OCI-LY7 (cell line): Measurements from ENCODE around the gene LRRC2.

Experiments used
- EZH2phosphoT487 ChIP-seq: fragments of 200-600 bp; sonication (generic); IDR thresholded peaks from 2 replicates; pipeline ENCODE4 v1.6.1; 2018; ENCODE audit warnings: low read depth, borderline replicate concordance, mild to moderate bottlenecking, mixed run types, antibody characterized with exemption, low read length, moderate library complexity, mixed read lengths
- TF ChIP-seq, protein P1 (sequence below): fragments of 200-600 bp; sonication (generic); conservative IDR thresholded peaks from 2 replicates; pipeline ENCODE4 v1.5.1; 2014; ENCODE audit warnings: mild to moderate bottlenecking, antibody characterized with exemption, low read length, moderate library complexity, mixed read lengths

GRCh38 chr3:46546896-46547440 is 19.1 kb downstream of the LRRC2 start:
- TF ChIP-seq, protein P1, sequence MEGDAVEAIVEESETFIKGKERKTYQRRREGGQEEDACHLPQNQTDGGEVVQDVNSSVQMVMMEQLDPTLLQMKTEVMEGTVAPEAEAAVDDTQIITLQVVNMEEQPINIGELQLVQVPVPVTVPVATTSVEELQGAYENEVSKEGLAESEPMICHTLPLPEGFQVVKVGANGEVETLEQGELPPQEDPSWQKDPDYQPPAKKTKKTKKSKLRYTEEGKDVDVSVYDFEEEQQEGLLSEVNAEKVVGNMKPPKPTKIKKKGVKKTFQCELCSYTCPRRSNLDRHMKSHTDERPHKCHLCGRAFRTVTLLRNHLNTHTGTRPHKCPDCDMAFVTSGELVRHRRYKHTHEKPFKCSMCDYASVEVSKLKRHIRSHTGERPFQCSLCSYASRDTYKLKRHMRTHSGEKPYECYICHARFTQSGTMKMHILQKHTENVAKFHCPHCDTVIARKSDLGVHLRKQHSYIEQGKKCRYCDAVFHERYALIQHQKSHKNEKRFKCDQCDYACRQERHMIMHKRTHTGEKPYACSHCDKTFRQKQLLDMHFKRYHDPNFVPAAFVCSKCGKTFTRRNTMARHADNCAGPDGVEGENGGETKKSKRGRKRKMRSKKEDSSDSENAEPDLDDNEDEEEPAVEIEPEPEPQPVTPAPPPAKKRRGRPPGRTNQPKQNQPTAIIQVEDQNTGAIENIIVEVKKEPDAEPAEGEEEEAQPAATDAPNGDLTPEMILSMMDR, result no peak
- no peak for TF ChIP-seq EZH2phosphoT487
